Common myeloid progenitor, CD34-positive (primary cell): ENCODE data around the gene TLNRD1.

Experiments used
- CTCF ChIA-PET: fragments of 350-600 bp; sonication (Branson Sonifier 250); formaldehyde crosslinking; loops from one replicate; lab custom pipeline; 2021; ENCODE audit warnings: antibody characterized with exemption; lab: Charles Lee
- POLR2A ChIA-PET: fragments of 350-600 bp; sonication (Branson Sonifier 250); formaldehyde crosslinking; loops from one replicate; lab custom pipeline; 2021; ENCODE audit warnings: antibody characterized with exemption; lab: Charles Lee
- DNase-seq, 3 donors: peaks; one replicate each; pipeline versions ENCODE4 v3.0.0 to v3.0.0-alpha.2; 2013
- H3K27ac ChIP-seq, 2 experiments: 1 replicate in 1 of 2; 2 replicates in 1 of 2; pipeline ENCODE4 v1.7.0; 2013; ENCODE audit warnings: inconsistent platforms in 2 of 2, low read length in 2 of 2, mild to moderate bottlenecking in 2 of 2, low read depth in 1 of 2, moderate library complexity in 1 of 2; ENCODE audit not compliant: severe bottlenecking in 2 of 2, insufficient read depth in 1 of 2, poor library complexity in 1 of 2
- H3K27me3 ChIP-seq, 5 experiments: replicated peaks in 2 of 5; 1 replicate in 3 of 5; 2 replicates in 2 of 5; pipeline versions ENCODE4 v1.6.1 to v1.7.0; 2013; ENCODE audit warnings: low read length in 4 of 5, mild to moderate bottlenecking in 2 of 5, moderate library complexity in 2 of 5, inconsistent platforms in 1 of 5; ENCODE audit not compliant: insufficient read depth in 5 of 5, control insufficient read depth in 4 of 5
- H3K36me3 ChIP-seq, 4 experiments: 1 replicate in 2 of 4; 2 replicates in 2 of 4; pipeline versions ENCODE4 v1.6.1 to v1.7.0; 2013; ENCODE audit warnings: low read length in 3 of 4, control low read depth in 1 of 4, mild to moderate bottlenecking in 1 of 4; ENCODE audit not compliant: control insufficient read depth in 4 of 4, insufficient read depth in 4 of 4
- H3K4me1 ChIP-seq, 4 experiments: 1 replicate in 3 of 4; 2 replicates in 1 of 4; pipeline versions ENCODE4 v1.6.1 to v1.7.1; 2013; ENCODE audit warnings: low read length in 3 of 4, mild to moderate bottlenecking in 3 of 4, control low read depth in 1 of 4, inconsistent platforms in 1 of 4, moderate library complexity in 1 of 4; ENCODE audit not compliant: control insufficient read depth in 4 of 4, insufficient read depth in 4 of 4; ENCODE audit errors: control extremely low read depth in 1 of 4
- H3K4me3 ChIP-seq, 7 experiments: 1 replicate in 4 of 7; 2 replicates in 3 of 7; pipeline versions ENCODE4 v1.5.1 to v1.7.0; 2013; ENCODE audit warnings: mild to moderate bottlenecking in 7 of 7, low read length in 6 of 7, moderate library complexity in 6 of 7, inconsistent platforms in 2 of 7, low read depth in 2 of 7, control low read depth in 1 of 7; ENCODE audit not compliant: insufficient read depth in 4 of 7, control insufficient read depth in 1 of 7; ENCODE audit errors: extremely low read depth in 1 of 7
- H3K9me3 ChIP-seq, 5 experiments: 1 replicate in 4 of 5; 2 replicates in 1 of 5; pipeline versions ENCODE4 v1.6.1 to v1.7.1; 2013; ENCODE audit warnings: low read length in 4 of 5, mild to moderate bottlenecking in 2 of 5, inconsistent platforms in 1 of 5, low read depth in 1 of 5, moderate library complexity in 1 of 5; ENCODE audit not compliant: control insufficient read depth in 4 of 5, insufficient read depth in 2 of 5; ENCODE audit errors: control extremely low read depth in 1 of 5
- WGBS: methylation state at CpG from one replicate; pipeline ENCODE4 v1.1.5; 2013; ENCODE audit not compliant: insufficient coverage; 5-methylcytosine and 5-hydroxymethylcytosine counted together

TLNRD1 gene

GRCh38 chr15:81024936-81025335, 24.2 kb downstream of the TLNRD1 start:
- POLR2A ChIA-PET = interaction anchor here (1.1 kb wide), 1 partner anchor 15 kb away, joined by 3 read pairs; no protein-coding TSS in a partner anchor
- CTCF ChIA-PET = interaction anchor here (1.6 kb wide), 1 partner anchor 10 kb away, joined by 3 read pairs; no protein-coding TSS in a partner anchor
- H3K36me3 ChIP-seq = no peaks in the 10 kb centered on the region
- WGBS = 96% methylated on average over 7 of the region's 8 CpGs
- no peaks in the 10 kb centered on the region for H3K27me3 ChIP-seq
- H3K27ac ChIP-seq = no peak overlapping the region
- no peak for DNase-seq
- H3K4me1 ChIP-seq = peaks cover 14 to 33% (median 19%) of the 10 kb centered on the region in 4 experiments
- H3K4me3 ChIP-seq = no peak overlapping the region
- H3K9me3 ChIP-seq = peaks cover 0 to 4% (median 0%) of the 10 kb centered on the region in 5 experiments

GRCh38 chr15:81025721-81026370, 25.1 kb downstream of the TLNRD1 start:
- DNase-seq = no peak
- H3K4me3 ChIP-seq = no peak overlapping the region
- POLR2A ChIA-PET = interaction anchor here (0.6 kb wide), 1 partner anchor 1141 kb away, joined by 4 read pairs; no protein-coding TSS in a partner anchor
- no peak overlapping the region for H3K27ac ChIP-seq
- H3K36me3 ChIP-seq = no peaks in the 10 kb centered on the region
- CTCF ChIA-PET = interaction anchor here (1.3 to 1.5 kb wide), 2 partner anchors 11 to 240 kb away, joined by 4 to 5 read pairs; no protein-coding TSS in a partner anchor
- H3K9me3 ChIP-seq = peaks cover 0 to 4% (median 0%) of the 10 kb centered on the region in 5 experiments
- 100% methylated on average over 3 of the region's 4 CpGs for WGBS
- no peaks in the 10 kb centered on the region for H3K27me3 ChIP-seq
- H3K4me1 ChIP-seq = peaks cover 14 to 32% (median 19%) of the 10 kb centered on the region in 4 experiments

- POLR2A ChIA-PET = interaction anchor here (0.6 kb wide), 1 partner anchor 1140 kb away, joined by 4 read pairs; no protein-coding TSS in a partner anchor
- peaks cover 0 to 4% (median 0%) of the 10 kb centered on the region in 5 experiments for H3K9me3 ChIP-seq
- H3K36me3 ChIP-seq = no peaks in the 10 kb centered on the region
- DNase-seq = no peak
- H3K27ac ChIP-seq = no peak overlapping the region
- WGBS = 86% methylated on average over 1 of the region's 2 CpGs
- H3K27me3 ChIP-seq = no peaks in the 10 kb centered on the region
- CTCF ChIA-PET = interaction anchor here (1.5 kb wide), 1 partner anchor 239 kb away, joined by 5 read pairs; no protein-coding TSS in a partner anchor
- H3K4me1 ChIP-seq = peaks cover 14 to 32% (median 19%) of the 10 kb centered on the region in 4 experiments
- no peak overlapping the region for H3K4me3 ChIP-seq
These were observed 26.3 kb downstream of the TLNRD1 start for GRCh38 chr15:81026836-81027599.

DNA sequence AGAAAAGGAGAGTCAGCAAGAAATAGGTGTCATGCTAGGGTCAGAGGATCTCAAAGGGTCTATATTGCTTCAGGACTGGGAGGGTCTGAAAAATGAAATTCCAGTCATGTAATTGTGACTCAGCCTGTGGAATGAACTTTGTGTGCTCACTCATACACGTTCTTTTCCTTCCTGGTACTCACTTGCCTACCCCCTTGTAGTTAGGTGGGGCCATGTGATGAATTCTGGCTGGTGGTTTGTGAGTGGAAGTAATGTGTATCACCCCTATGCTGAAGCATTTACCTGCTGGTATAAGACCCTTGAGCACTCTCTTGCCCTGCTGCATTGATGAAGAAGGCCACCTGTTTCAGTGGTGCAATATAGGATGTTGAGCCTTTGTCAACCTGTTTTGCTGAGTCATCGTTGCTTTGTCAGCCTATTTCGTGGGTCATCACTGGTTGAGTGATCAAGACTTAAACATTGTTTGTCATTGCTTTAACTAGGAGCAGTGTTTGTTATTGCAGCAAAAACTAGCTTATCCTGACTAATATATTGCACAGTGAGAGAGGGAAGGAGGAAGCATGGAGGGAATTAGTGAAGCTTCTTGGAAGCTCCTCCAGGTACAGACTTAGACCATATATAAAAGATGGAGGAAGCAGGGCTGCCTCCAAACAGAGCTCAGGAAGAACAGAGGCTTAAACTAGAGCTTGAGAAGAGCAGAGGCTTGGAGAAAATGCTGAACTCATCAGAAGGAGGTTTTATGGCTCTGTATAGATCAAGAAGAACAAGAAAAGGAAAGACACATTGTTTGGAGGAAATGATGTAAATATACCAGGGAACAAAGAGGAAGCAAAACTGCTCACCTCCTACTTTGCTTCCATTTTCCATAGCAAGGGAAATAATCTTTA, 28.9 kb downstream of the TLNRD1 start:
- Histone ChIP-seq H3K36me3 (no peaks in the 10 kb centered on the region), H3K4me1 (peaks cover 0 to 13% (median 6%) of the 10 kb centered on the region in 4 experiments), H3K27me3 (no peaks in the 10 kb centered on the region), H3K27ac (no peak overlapping the region), H3K4me3 (no peak overlapping the region), H3K9me3 (peaks cover 0 to 4% (median 0%) of the 10 kb centered on the region in 5 experiments)
- peak in 2 of 3 donors; percentile 55 to 57 for DNase-seq
- ChIA-PET CTCF (interaction anchor here (1.2 to 1.4 kb wide), 3 partner anchors 9 to 237 kb away, joined by 3 to 5 read pairs (median 5); no protein-coding TSS in a partner anchor), POLR2A (interaction anchor here (0.6 kb wide), 1 partner anchor 69 kb away, joined by 5 read pairs; no protein-coding TSS in a partner anchor)
- 92% methylated on average over 2 of the region's 3 CpGs for WGBS

DNA sequence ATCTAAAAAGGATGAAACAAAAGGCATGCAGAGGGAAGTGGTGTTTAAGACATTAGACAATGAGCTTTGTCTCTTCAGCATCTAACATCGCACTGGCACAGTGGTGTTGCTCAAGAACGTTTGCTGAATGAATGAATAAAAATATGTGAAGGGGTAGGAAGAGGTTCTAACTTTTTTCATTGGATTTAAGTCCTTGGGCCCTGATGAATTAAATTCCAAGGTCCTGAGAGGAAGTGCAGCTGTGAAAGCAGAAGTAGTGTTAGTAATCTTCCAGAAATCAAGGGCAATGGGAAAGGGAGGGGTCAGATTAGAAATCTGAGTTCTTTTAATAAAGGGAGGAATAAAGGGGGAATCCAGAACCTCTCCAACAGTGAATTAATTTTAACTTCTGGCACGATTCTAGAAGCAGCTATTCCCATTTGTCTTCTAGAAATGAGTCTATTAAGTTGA, 29.6 kb downstream of the TLNRD1 start:
- H3K27ac ChIP-seq = no peak overlapping the region
- POLR2A ChIA-PET = interaction anchor here (0.6 kb wide), 1 partner anchor 68 kb away, joined by 5 read pairs; no protein-coding TSS in a partner anchor

DNA sequence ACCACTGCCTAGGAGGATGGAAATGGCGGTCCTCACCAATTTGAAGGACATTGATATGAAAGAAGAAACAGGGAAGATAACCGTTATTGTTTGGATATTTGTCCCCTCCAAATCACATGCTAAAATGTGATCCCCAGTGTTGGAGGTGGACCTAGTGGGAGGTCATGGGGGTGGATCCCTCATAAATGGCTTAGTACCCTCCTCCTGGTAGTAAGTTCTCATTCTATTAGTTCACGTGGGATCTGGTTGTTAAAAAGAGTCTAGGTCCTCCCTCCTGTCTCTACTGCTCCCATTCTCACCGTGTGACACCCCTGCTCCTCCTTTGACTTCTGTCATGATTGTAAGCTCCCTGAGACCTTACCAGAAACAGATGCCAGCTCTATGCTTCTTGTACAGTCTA, 30.5 kb downstream of the TLNRD1 start:
- no peak overlapping the region for H3K27ac ChIP-seq
- peaks cover 0 to 4% (median 0%) of the 10 kb centered on the region in 5 experiments for H3K9me3 ChIP-seq
- WGBS = 70% methylated on average over 3 of the region's 4 CpGs
- H3K4me1 ChIP-seq = peaks cover 0 to 8% (median 3%) of the 10 kb centered on the region in 4 experiments
- POLR2A ChIA-PET = no interaction called here
- no peak overlapping the region for H3K4me3 ChIP-seq
- H3K27me3 ChIP-seq = no peaks in the 10 kb centered on the region
- CTCF ChIA-PET = interaction anchor here (0.8 to 1.3 kb wide), 5 partner anchors 32 to 235 kb away, joined by 3 to 5 read pairs (median 3); no protein-coding TSS in a partner anchor
- H3K36me3 ChIP-seq = no peaks in the 10 kb centered on the region
- DNase-seq = no peak

More for the DNA sequence above, 29.6 kb downstream of the TLNRD1 start:
- peak in 1 of 3 donors; percentile 38 for DNase-seq
- no peaks in the 10 kb centered on the region for H3K36me3 ChIP-seq
- H3K27me3 ChIP-seq = no peaks in the 10 kb centered on the region
- no peak overlapping the region for H3K4me3 ChIP-seq
- CTCF ChIA-PET = interaction anchor here (1.2 to 1.4 kb wide), 3 partner anchors 9 to 236 kb away, joined by 3 to 5 read pairs (median 5); no protein-coding TSS in a partner anchor
- H3K9me3 ChIP-seq = peaks cover 0 to 4% (median 0%) of the 10 kb centered on the region in 5 experiments
- peaks cover 0 to 8% (median 3%) of the 10 kb centered on the region in 4 experiments for H3K4me1 ChIP-seq
- 86% methylated on average over 2 of the region's 3 CpGs for WGBS
